HG02885 (cell line): ENCODE measurements around the gene N4BP2L2.
"Not testable (repeated sequence)": the region's sequence is repeated elsewhere in the genome, so short reads cannot be mapped to it uniquely, and the experiment has no call there.

Experiments
- ATAC-seq: cut with Tn5 transposase; IDR thresholded peaks from one replicate; pipeline ENCODE4 v1.9.1; 2021; ENCODE audit warnings: mild to moderate bottlenecking; ENCODE audit not compliant: unreplicated experiment, poor library complexity

N4BP2L2 gene

GRCh38 chr13:32538621-32539246 lies at the start of gene N4BP2L2:
N4BP2L2 (minus strand) TSS chr13:32538795; CDS start chr13:32537027, 1,768 bp downstream.
- ATAC-seq, result peak; percentile 98

- no peak for ATAC-seq
Measured at GRCh38 chr13:32587811-32588170, 49.2 kb upstream of the N4BP2L2 start.

GRCh38 chr13:32587011-32587810 lies 48.6 kb upstream of the N4BP2L2 start:
- ATAC-seq, result peak; percentile 44

GRCh38 chr13:32586080-32586900 lies 47.7 kb upstream of the N4BP2L2 start, which contains the start of gene PDS5B:
PDS5B (plus strand) TSS chr13:32586452; CDS start chr13:32648773, 62,321 bp downstream.
- ATAC-seq, result peak; percentile 81

GRCh38 chr13:32585550-32586079 lies 47.0 kb upstream of the N4BP2L2 start:
- ATAC-seq, result no peak

- no peak for ATAC-seq
Measured at GRCh38 chr13:32582991-32583390, 44.4 kb upstream of the N4BP2L2 start.

GRCh38 chr13:32582281-32582680 lies 43.7 kb upstream of the N4BP2L2 start:
- no peak for ATAC-seq

GRCh38 chr13:32581177-32581786 lies 42.7 kb upstream of the N4BP2L2 start:
- ATAC-seq, result no peak

GRCh38 chr13:32577032-32577431 lies 38.4 kb upstream of the N4BP2L2 start:
- no peak for ATAC-seq

- not testable (repeated sequence) for ATAC-seq
Measured at GRCh38 chr13:32575687-32576086, 37.1 kb upstream of the N4BP2L2 start.

GRCh38 chr13:32560842-32561241 lies 22.2 kb upstream of the N4BP2L2 start:
- ATAC-seq, result not testable (repeated sequence)

- ATAC-seq, result no peak
Measured at GRCh38 chr13:32555613-32556012, 17.0 kb upstream of the N4BP2L2 start.

GRCh38 chr13:32553720-32554119 lies 15.1 kb upstream of the N4BP2L2 start:
- ATAC-seq, result peak; percentile 43

GRCh38 chr13:32549788-32550187 lies 11.2 kb upstream of the N4BP2L2 start:
- no peak for ATAC-seq

- ATAC-seq, result no peak
Measured at GRCh38 chr13:32548837-32549236, 10.2 kb upstream of the N4BP2L2 start.

GRCh38 chr13:32545083-32545482 lies 6.5 kb upstream of the N4BP2L2 start:
- ATAC-seq, result no peak

- ATAC-seq, result no peak
Measured at GRCh38 chr13:32542221-32542620, 3.6 kb upstream of the N4BP2L2 start.

GRCh38 chr13:32538143-32538620 lies 413 bp downstream of the N4BP2L2 start:
- peak; percentile 81 for ATAC-seq

- no peak for ATAC-seq
Measured at GRCh38 chr13:32537580-32538142, 934 bp downstream of the N4BP2L2 start.

- ATAC-seq, result no peak
Measured at GRCh38 chr13:32535748-32536147, 2.8 kb downstream of the N4BP2L2 start.
